RPMI8226 (cell line): ENCODE measurements around the gene IKZF4.
"Not testable (repeated sequence)": the region's sequence is repeated elsewhere in the genome, so short reads cannot be mapped to it uniquely, and the experiment has no call there.

Experiments
- DNase-seq: peaks from one replicate; pipeline ENCODE4 v3.0.0-alpha.2; 2015

The IKZF4 gene

GRCh38 chr12:55999999-56000540 lies 20.8 kb upstream of the IKZF4 start:
- DNase-seq = not testable (repeated sequence)

- DNase-seq = no peak
Observed at GRCh38 chr12:56001487-56002100, 19.2 kb upstream of the IKZF4 start.

- not testable (repeated sequence) for DNase-seq
Observed at GRCh38 chr12:56003376-56003775, 17.5 kb upstream of the IKZF4 start.

GRCh38 chr12:56004211-56004610 lies 16.6 kb upstream of the IKZF4 start:
- DNase-seq = no peak

- DNase-seq = peak; percentile 71
Observed at GRCh38 chr12:56007564-56008559, 13.0 kb upstream of the IKZF4 start.

GRCh38 chr12:56010111-56010570 lies 10.7 kb upstream of the IKZF4 start:
- DNase-seq = no peak

GRCh38 chr12:56011509-56012090 lies 9.2 kb upstream of the IKZF4 start:
- DNase-seq = no peak

GRCh38 chr12:56013482-56013881 lies 7.4 kb upstream of the IKZF4 start:
- DNase-seq = no peak

GRCh38 chr12:56014205-56014604 lies 6.6 kb upstream of the IKZF4 start:
- DNase-seq = peak; percentile 76

GRCh38 chr12:56017181-56017580 lies 3.7 kb upstream of the IKZF4 start:
- DNase-seq = no peak

- no peak for DNase-seq
Observed at GRCh38 chr12:56018356-56018755, 2.5 kb upstream of the IKZF4 start.

GRCh38 chr12:56021889-56022497 lies 1.1 kb downstream of the IKZF4 start:
- no peak for DNase-seq

GRCh38 chr12:56028511-56029165 lies 7.8 kb downstream of the IKZF4 start:
- no peak for DNase-seq

- no peak for DNase-seq
Observed at GRCh38 chr12:56029166-56029519, 8.3 kb downstream of the IKZF4 start.

GRCh38 chr12:56029666-56030293 lies 8.9 kb downstream of the IKZF4 start:
- DNase-seq = peak; percentile 74

GRCh38 chr12:56031987-56032386 lies 11.1 kb downstream of the IKZF4 start:
- DNase-seq = no peak

GRCh38 chr12:56034586-56035332 lies 13.9 kb downstream of the IKZF4 start:
- no peak for DNase-seq

GRCh38 chr12:56037161-56037560 lies 16.3 kb downstream of the IKZF4 start:
- DNase-seq = no peak

GRCh38 chr12:56038022-56038655 lies 17.3 kb downstream of the IKZF4 start:
- no peak for DNase-seq

- DNase-seq = no peak
Observed at GRCh38 chr12:56040151-56040550, 19.3 kb downstream of the IKZF4 start.
